Middle frontal gyrus (tissue), 1 donor: ENCODE measurements around the gene MTUS2.

ENCODE experiments used
- DNase-seq: peaks from one replicate; pipeline ENCODE4 v3.0.0-alpha.2; 2015; ENCODE audit warnings: low spot score; ENCODE audit errors: extremely low spot score

Gene MTUS2

GRCh38 chr13:29516880-29517279, 696.7 kb downstream of the MTUS2 start:
- DNase-seq, result no peak

DNA sequence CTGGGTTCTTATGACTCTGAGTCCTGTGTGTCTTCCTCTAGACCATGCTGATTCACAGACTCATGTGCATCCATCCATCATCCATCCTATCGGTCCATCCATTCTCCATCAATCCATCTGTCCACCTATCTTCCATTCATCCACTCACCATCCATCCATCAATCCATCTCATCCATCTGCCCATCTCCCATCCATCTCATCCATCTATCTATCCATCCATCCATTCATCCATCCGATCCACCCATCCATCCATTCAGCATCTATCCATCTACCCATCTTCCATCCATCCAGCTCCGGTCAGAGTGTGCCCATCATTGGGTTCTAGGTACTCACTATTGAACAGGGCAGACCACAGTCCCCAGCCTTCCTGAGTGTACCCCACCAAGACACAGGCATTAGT, 699.8 kb downstream of the MTUS2 start:
- no peak for DNase-seq

DNA sequence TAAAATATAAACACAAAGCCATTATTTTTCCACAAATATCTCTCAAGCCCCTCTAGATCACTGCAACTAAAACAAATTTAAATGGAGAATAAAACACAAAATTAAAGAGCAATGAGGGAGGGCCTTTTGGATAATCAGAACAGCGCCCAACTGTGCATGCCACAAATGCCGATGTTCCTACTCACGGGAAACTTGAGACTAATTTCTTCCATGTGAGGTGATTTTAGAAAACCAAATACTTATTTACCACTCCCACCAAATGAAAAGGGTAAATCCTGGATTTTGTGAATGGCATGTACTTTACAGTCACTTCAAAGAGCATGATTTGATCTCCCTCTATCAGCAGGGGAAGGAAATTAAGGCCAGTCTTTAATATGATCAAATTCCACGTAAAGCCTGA, 700.5 kb downstream of the MTUS2 start:
- no peak for DNase-seq

DNA sequence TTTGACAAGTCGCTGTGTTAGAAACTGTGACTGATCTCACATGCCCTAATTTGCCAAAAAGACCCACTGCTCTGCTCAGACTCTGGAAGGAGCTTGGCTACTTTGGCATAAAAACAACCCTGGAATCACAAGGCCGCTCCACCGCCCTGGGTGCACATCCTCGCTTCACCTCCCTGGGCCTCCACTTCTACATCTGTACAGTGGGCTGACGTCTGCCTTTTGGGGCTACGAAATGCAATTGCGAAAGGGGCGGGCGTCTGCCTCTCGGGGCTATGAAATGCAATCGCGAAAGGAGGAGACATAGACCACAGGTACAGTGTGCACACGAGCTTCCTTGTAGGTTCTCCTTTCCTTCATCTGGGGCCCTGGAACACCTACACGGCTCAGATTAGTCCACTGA, 701.2 kb downstream of the MTUS2 start:
- no peak for DNase-seq

DNA sequence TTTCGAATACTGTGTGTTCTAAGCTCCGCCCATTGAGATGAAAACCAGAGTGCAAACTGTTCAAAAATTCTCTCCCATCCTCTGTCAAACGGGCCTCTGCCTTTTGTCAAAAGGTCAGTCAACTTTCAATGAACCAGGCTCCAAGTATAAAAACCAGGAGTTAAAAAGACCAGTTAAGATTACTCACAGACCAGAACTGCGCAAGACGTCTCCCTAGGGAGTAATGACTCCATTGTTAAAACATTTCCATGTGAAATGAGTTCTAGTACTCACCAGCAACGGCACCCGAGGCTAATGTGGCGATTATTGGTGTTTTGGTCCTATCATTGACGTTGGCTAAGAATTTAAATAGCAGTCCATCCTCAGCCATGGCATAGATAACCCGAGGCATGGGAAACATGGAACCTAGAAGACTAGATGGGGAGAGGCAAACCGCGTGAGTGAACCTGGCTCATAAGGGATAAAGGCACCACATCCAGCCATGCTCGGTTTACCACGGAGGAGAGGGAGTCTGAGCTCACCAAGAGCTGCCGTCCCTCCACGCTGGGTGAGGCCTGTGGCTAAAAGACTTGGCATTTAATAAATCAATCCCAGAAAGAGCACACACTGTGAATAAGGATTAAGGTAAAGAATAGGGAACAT, 702.0 kb downstream of the MTUS2 start:
- no peak for DNase-seq

DNA sequence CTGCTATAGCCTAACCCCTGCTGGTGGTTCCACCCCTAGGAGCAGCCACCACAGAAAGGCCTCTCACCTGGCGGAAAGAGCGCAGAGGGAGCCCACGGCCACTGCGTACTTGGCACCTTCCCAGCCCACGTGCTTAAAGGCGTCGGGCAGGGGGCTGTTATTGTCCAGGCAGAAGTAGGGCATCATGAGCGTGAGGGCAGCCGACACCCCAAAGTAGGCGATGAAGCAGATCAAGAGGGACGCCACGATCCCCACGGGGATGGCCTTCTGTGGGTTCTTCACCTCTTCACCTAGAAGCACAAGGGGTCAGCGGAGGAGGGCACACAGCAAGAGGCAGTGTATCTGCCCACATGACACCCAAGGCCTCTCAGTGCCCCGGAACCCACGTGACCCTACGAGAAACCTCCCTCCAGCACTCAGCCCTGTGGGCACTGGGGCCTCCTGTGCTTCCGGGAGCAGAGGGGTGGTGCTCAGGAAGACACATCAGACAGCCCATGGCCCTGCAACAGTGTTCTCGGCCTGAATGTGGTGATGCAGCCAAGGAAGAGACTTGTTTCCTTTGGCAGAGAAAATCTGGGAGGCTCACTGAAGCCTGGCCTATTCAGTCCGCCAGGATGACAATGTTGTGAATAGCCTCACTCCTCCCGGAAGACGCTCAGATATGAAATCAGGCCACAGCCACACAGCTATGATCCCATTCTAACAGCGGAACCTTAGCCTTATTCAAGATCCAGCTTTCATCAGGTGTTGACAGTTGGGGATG, 703.2 kb downstream of the MTUS2 start:
- no peak for DNase-seq

- no peak for DNase-seq
Observed at GRCh38 chr13:29524176-29524575, 704.0 kb downstream of the MTUS2 start.

DNA sequence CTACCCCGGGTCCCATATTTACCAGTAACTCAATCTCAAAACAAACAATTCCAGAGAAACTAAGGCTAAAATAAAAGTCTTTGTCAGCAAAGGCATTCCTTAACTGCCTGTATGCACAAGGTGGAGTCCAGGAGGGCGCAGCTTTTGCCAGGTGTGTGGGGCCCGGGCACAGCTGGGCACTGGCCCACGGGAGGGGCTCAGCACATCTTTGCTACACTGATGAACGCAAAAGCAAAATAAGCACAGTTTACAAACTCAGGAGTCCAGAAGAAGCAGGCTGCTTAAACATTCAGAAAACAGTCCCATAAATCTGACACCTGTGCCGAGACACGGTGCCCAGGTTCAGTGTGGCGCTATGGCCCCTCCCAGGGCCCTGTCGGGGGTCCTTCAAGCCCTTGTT, 704.5 kb downstream of the MTUS2 start:
- no peak for DNase-seq

- no peak for DNase-seq
Observed at GRCh38 chr13:29525757-29526156, 705.6 kb downstream of the MTUS2 start.

GRCh38 chr13:29526741-29527140, 706.6 kb downstream of the MTUS2 start:
- DNase-seq, result no peak

- DNase-seq, result no peak
Observed at GRCh38 chr13:29527511-29527910, 707.4 kb downstream of the MTUS2 start.

- no peak for DNase-seq
Observed at GRCh38 chr13:29527916-29528315, 707.8 kb downstream of the MTUS2 start.

GRCh38 chr13:29529754-29530153, 709.6 kb downstream of the MTUS2 start:
- DNase-seq, result no peak

GRCh38 chr13:29530901-29531300, 710.8 kb downstream of the MTUS2 start:
- no peak for DNase-seq

GRCh38 chr13:29532116-29532515, 712.0 kb downstream of the MTUS2 start:
- no peak for DNase-seq

GRCh38 chr13:29532821-29533220, 712.7 kb downstream of the MTUS2 start:
- no peak for DNase-seq

DNA sequence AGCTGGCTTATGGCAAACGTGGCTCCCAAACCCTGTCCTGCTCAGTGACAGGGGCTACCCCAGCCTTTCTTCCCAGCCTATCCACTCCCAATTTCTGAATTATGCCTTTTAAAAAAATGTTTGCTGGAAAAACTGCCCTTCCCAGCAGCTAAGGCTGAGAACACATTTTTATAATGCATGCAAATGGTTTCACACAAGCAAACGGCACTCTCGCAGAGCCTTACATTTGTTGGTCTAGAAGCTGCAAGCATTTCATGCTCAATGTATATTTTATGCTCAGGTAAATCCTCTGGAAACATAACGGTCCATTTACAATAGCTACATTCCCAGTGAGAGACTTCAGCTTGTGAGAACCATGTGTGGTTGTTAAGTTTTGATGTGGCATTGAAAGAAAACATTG, 713.9 kb downstream of the MTUS2 start:
- DNase-seq, result no peak

DNA sequence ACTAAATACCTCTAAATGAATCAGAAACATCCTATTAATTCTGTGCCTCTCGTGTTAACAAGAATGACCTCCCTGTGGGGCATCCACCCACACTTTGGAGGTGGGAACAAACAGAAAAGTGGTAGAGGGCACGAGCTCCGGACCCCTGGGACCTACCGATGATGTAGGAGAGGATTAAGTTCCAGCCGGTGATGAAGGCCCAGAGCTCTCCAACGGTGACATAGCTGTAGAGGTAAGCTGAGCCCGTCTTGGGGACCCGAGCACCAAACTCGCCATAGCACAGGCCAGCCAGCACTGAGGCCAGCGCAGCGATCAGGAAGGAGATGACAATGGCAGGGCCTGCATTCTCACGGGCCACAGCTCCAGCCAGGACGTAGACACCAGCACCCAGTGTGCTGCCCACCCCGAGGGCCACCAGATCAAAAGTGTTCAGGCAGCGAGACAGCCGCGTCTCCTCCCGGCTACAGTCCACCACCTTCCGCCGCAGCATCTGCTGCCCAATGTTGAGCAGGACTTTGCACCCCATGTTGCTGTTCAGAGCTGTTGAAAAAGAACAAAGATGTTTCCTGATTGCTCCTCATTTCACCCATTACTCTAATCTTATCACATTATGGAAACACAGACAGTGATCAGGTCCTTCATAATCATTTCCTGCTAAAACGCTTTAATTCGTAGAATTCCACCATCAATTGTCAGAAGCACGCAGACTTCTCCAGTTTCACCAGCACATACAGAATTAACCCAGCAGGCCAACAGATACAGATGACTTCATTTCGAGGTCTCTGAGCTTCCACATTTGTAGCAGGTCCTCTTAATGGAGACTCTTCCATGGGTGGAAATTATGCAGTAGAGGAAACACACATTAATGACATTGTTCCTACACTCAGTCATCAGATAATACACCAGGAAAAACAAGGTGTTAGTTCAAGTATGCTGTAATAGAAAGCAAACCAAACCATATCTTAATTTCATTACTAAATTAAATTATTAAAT, 715.8 kb downstream of the MTUS2 start:
- DNase-seq, result no peak

DNA sequence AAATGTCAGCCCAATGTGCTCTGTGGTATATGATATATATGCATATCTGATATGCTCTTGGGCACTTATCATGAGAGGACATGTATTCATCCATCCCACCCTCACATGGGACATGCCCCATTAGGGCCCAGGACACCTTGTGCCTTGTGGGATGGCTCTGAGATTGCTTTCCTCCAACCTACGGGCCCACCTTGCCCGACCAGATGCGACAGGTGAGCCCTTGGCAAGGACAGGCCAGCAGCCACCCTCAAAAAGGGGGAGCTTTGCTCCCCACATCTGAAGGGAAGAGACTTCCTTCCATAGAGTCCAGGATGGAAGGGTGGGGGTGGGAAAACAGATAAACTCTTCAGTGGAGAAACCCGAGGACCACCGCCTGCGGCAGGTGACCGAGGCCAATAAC, 716.7 kb downstream of the MTUS2 start:
- no peak for DNase-seq

DNA sequence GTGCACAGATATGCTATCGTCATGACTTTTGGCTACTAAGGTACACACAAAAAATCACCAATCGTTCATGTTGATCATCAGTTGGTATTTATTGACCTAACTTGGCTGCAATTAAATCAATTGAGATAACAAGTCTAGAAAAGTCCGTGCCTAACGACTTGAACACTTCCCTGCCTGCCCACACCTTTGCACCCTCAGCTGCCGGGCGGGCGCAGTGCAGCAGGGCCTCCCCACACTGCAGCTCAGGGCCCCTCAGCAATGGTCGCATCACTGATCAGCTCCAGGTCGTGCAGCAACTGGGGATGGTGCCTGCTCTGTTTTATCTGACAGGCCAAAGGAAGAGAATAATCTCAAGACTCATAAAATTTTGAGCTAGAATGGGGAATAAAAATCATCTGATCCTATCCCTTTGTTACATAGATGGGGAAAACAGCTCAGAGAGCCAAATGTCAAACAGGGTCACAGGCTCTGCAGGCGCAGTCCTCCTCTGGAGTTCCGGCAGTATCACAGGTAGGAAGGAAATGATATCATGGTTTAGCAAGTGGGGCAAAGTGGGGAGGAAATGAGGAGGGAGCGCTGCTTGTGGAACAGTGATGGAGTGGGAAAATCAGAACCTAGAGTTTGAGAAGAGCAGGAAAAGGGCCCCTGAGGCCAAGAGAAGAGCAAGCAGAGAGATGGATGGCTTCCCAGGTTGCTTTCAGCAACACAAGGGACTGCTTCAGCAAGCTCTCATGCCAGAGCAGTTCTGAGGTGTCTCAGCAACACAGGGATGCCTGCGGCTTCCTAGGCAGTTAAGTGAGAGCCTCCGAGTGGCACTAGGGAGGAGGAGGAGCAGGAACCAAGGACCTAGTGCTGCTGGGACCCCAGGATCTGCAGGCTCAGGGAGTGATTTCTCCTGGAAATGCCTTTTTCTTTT, 717.9 kb downstream of the MTUS2 start:
- no peak for DNase-seq

GRCh38 chr13:29538652-29539040, 718.5 kb downstream of the MTUS2 start:
- DNase-seq, result no peak
